Mucosa of rectum (tissue), 2 donors: ENCODE measurements around the gene GIMAP8.
"Not testable (repeated sequence)": the region's sequence is repeated elsewhere in the genome, so short reads cannot be mapped to it uniquely, and the experiment has no call there.

Experiments
- H3K27ac ChIP-seq, 2 donors: one replicate each; pipeline ENCODE4 v1.7.0; 2013; ENCODE audit warnings: inconsistent platforms in 2 of 2, low read depth in 2 of 2, low read length in 2 of 2
- H3K27me3 ChIP-seq, 2 donors: one replicate each; pipeline ENCODE4 v1.7.0; 2013; ENCODE audit warnings: low read length in 2 of 2; ENCODE audit not compliant: control insufficient read depth in 2 of 2, insufficient read depth in 2 of 2
- H3K36me3 ChIP-seq, 2 donors: one replicate each; pipeline ENCODE4 v1.7.0; 2013; ENCODE audit warnings: low read length in 2 of 2; ENCODE audit not compliant: control insufficient read depth in 2 of 2, insufficient read depth in 2 of 2
- H3K4me1 ChIP-seq, 2 donors: one replicate each; pipeline ENCODE4 v1.7.0; 2013; ENCODE audit warnings: low read length in 2 of 2, mild to moderate bottlenecking in 1 of 2; ENCODE audit not compliant: control insufficient read depth in 2 of 2, insufficient read depth in 2 of 2
- H3K4me3 ChIP-seq, 2 donors: one replicate each; pipeline ENCODE4 v1.7.0; 2013; ENCODE audit warnings: low read length in 2 of 2
- H3K9ac ChIP-seq, 2 donors: one replicate each; pipeline ENCODE4 v1.7.0; 2013; ENCODE audit warnings: low read length in 2 of 2, low read depth in 1 of 2, mild to moderate bottlenecking in 1 of 2
- H3K9me3 ChIP-seq, 2 donors: one replicate each; pipeline ENCODE4 v1.7.0; 2013; ENCODE audit warnings: low read length in 2 of 2; ENCODE audit not compliant: control insufficient read depth in 2 of 2
- donor health status: healthy.
- donor health status: Normal muscosa, but diverticular disease.

Gene GIMAP8

GRCh38 chr7:150507947-150508602 lies 57.6 kb downstream of the GIMAP8 start:
- Histone ChIP-seq H3K4me3 (no peak overlapping the region), H3K27me3 (no peaks in the 10 kb centered on the region), H3K9me3 (no peaks in the 10 kb centered on the region), H3K4me1 (peaks cover 0 to 3% of the 10 kb centered on the region in 2 donors), H3K36me3 (no peaks in the 10 kb centered on the region), H3K9ac (no peak overlapping the region), H3K27ac (no peak overlapping the region)

- peaks cover 0 to 4% of the 10 kb centered on the region in 2 donors for H3K4me1 ChIP-seq
- no peaks in the 10 kb centered on the region for H3K36me3 ChIP-seq
- no peaks in the 10 kb centered on the region for H3K9me3 ChIP-seq
- H3K9ac ChIP-seq, result no peak overlapping the region
- H3K27ac ChIP-seq, result no peak overlapping the region
- no peaks in the 10 kb centered on the region for H3K27me3 ChIP-seq
- H3K4me3 ChIP-seq, result no peak overlapping the region
Observed at GRCh38 chr7:150511048-150511447, 60.6 kb downstream of the GIMAP8 start.

- Histone ChIP-seq H3K36me3 (no peaks in the 10 kb centered on the region), H3K27ac (peak overlapping the region in 1 of 2 donors; percentile 78)
Observed at GRCh38 chr7:150513758-150514157, 63.3 kb downstream of the GIMAP8 start.

GRCh38 chr7:150514748-150515222 lies 64.4 kb downstream of the GIMAP8 start, which contains the start of gene GIMAP7:
Gene GIMAP7 (plus strand): TSS chr7:150514872. CDS start chr7:150519975, 5,103 bp downstream.
- H3K4me1 ChIP-seq, result peaks cover 0 to 4% of the 10 kb centered on the region in 2 donors
- peaks cover 0 to under 1% of the 10 kb centered on the region in 2 donors for H3K36me3 ChIP-seq
- no peaks in the 10 kb centered on the region for H3K9me3 ChIP-seq
- peak within 1 kb of the TSS; percentile 50 to 78 for H3K27ac ChIP-seq
- H3K4me3 ChIP-seq, result peak within 1 kb of the TSS; percentile 67 to 76
- H3K9ac ChIP-seq, result peak within 1 kb of the TSS; percentile 47 to 76
- no peaks in the 10 kb centered on the region for H3K27me3 ChIP-seq

More at GRCh38 chr7:150513758-150514157, 63.3 kb downstream of the GIMAP8 start:
- no peaks in the 10 kb centered on the region for H3K9me3 ChIP-seq
- H3K27me3 ChIP-seq, result no peaks in the 10 kb centered on the region
- peak overlapping the region in 1 of 2 donors; percentile 5 for H3K4me3 ChIP-seq
- H3K9ac ChIP-seq, result no peak overlapping the region
- H3K4me1 ChIP-seq, result peaks cover 0 to 4% of the 10 kb centered on the region in 2 donors

GRCh38 chr7:150515248-150516147 lies 65.1 kb downstream of the GIMAP8 start:
- no peaks in the 10 kb centered on the region for H3K27me3 ChIP-seq
- H3K27ac ChIP-seq, result peak overlapping the region; percentile 50 to 78
- H3K4me1 ChIP-seq, result peaks cover 0 to 4% of the 10 kb centered on the region in 2 donors
- peak overlapping the region; percentile 47 to 76 for H3K9ac ChIP-seq
- peaks cover 6% of the 10 kb centered on the region in 2 donors for H3K36me3 ChIP-seq
- H3K9me3 ChIP-seq, result no peaks in the 10 kb centered on the region
- peak overlapping the region; percentile 67 to 76 for H3K4me3 ChIP-seq

- peaks cover 6% of the 10 kb centered on the region in 2 donors for H3K36me3 ChIP-seq
- no peaks in the 10 kb centered on the region for H3K27me3 ChIP-seq
- H3K4me3 ChIP-seq, result peak overlapping the region; percentile 18 to 76
- peaks cover 0 to 4% of the 10 kb centered on the region in 2 donors for H3K4me1 ChIP-seq
- no peaks in the 10 kb centered on the region for H3K9me3 ChIP-seq
- H3K27ac ChIP-seq, result no peak overlapping the region
- H3K9ac ChIP-seq, result no peak overlapping the region
Observed at GRCh38 chr7:150516956-150517745, 66.7 kb downstream of the GIMAP8 start.

- H3K27ac ChIP-seq, result no peak overlapping the region
- H3K9me3 ChIP-seq, result no peaks in the 10 kb centered on the region
- H3K27me3 ChIP-seq, result no peaks in the 10 kb centered on the region
- H3K4me1 ChIP-seq, result peaks cover 0 to 4% of the 10 kb centered on the region in 2 donors
- peak overlapping the region; percentile 5 to 64 for H3K4me3 ChIP-seq
- no peak overlapping the region for H3K9ac ChIP-seq
- peaks cover 6% of the 10 kb centered on the region in 2 donors for H3K36me3 ChIP-seq
Observed at GRCh38 chr7:150519310-150519709, 68.9 kb downstream of the GIMAP8 start.

GRCh38 chr7:150520145-150520544 lies 69.7 kb downstream of the GIMAP8 start:
- peak overlapping the region; percentile 5 to 64 for H3K4me3 ChIP-seq
- peak overlapping the region in 1 of 2 donors; percentile 48 for H3K27ac ChIP-seq

GRCh38 chr7:150522931-150523330 lies 72.5 kb downstream of the GIMAP8 start:
- H3K4me3 ChIP-seq, H3K9ac ChIP-seq, H3K27ac ChIP-seq: not testable (repeated sequence)

More at GRCh38 chr7:150520145-150520544, 69.7 kb downstream of the GIMAP8 start:
- Histone ChIP-seq H3K36me3 (peaks cover 6% of the 10 kb centered on the region in 2 donors), H3K9ac (peak overlapping the region in 1 of 2 donors; percentile 0), H3K9me3 (no peaks in the 10 kb centered on the region), H3K4me1 (peaks cover 0 to 1% of the 10 kb centered on the region in 2 donors), H3K27me3 (no peaks in the 10 kb centered on the region)

More at GRCh38 chr7:150522931-150523330, 72.5 kb downstream of the GIMAP8 start:
- H3K36me3 ChIP-seq, H3K4me1 ChIP-seq, H3K9me3 ChIP-seq, H3K27me3 ChIP-seq: not testable (repeated sequence)
